Type B pancreatic cell (in vitro differentiated cells): ENCODE data around the gene WFDC5. TPM values are rescaled to one million over a fixed set of nuclear protein-coding genes. Genes with fewer than 3 reads are reported as not detected.

Source experiments
- DNase-seq: peaks from one replicate; pipeline ENCODE4 v3.0.0; 2021; ENCODE audit warnings: mixed read lengths; ENCODE audit not compliant: unreplicated experiment; ENCODE audit errors: extremely low spot score
- H3K27ac Mint-ChIP-seq: 2 replicates; pipeline ENCODE4 v1.8.0; 2021; ENCODE audit warnings: mild to moderate bottlenecking, mixed read lengths
- H3K27me3 Mint-ChIP-seq: 2 replicates; pipeline ENCODE4 v1.8.0; 2021; ENCODE audit warnings: mixed read lengths
- H3K36me3 Mint-ChIP-seq: 2 replicates; pipeline ENCODE4 v1.8.0; 2021; ENCODE audit warnings: mixed read lengths
- H3K4me1 Mint-ChIP-seq: one replicate; pipeline ENCODE4 v1.8.0; 2021; ENCODE audit warnings: mixed read lengths; ENCODE audit not compliant: unreplicated experiment
- H3K4me3 Mint-ChIP-seq: 2 replicates; pipeline ENCODE4 v1.8.0; 2021; ENCODE audit warnings: mild to moderate bottlenecking, mixed read lengths
- H3K9me3 Mint-ChIP-seq: 2 replicates; pipeline ENCODE4 v1.8.0; 2021; ENCODE audit warnings: mixed read lengths
- CTCF ChIP-seq: fragments of 200-600 bp; sonication (generic); conservative IDR thresholded peaks from 2 replicates; pipeline ENCODE4 v1.5.0; 2021; ENCODE audit warnings: antibody characterized with exemption, mild to moderate bottlenecking
- total RNA-seq: library from RNA; stranded (reverse); gene quantifications from 2 replicates; pipeline ENCODE4 v1.2.1, GENCODE V29; 2021; ENCODE audit warnings: low replicate concordance

WFDC5 gene
- total RNA-seq, 1 donor from 2014 or later, result 0.41 TPM

- H3K27me3 Mint-ChIP-seq, result peaks cover 27% of the 10 kb centered on the region
Observed at GRCh38 chr20:45119556-45120266, 4.7 kb upstream of the WFDC5 start.

GRCh38 chr20:45118028-45118427 lies 3.1 kb upstream of the WFDC5 start:
- Mint-ChIP-seq H3K4me3 (no peak overlapping the region), H3K36me3 (no peaks in the 10 kb centered on the region), H3K27ac (no peak overlapping the region), H3K9me3 (no peaks in the 10 kb centered on the region), H3K27me3 (peaks cover 23% of the 10 kb centered on the region), H3K4me1 (no peaks in the 10 kb centered on the region)
- no peak for DNase-seq
- TF ChIP-seq CTCF, result no peak

More at GRCh38 chr20:45119556-45120266, 4.7 kb upstream of the WFDC5 start:
- Mint-ChIP-seq H3K4me1 (no peaks in the 10 kb centered on the region), H3K27ac (no peak overlapping the region), H3K9me3 (no peaks in the 10 kb centered on the region), H3K4me3 (no peak overlapping the region), H3K36me3 (no peaks in the 10 kb centered on the region)
- no peak for DNase-seq
- no peak for TF ChIP-seq CTCF

GRCh38 chr20:45117581-45117980 lies 2.6 kb upstream of the WFDC5 start:
- no peaks in the 10 kb centered on the region for H3K4me1 Mint-ChIP-seq
- H3K4me3 Mint-ChIP-seq, result no peak overlapping the region
- no peaks in the 10 kb centered on the region for H3K9me3 Mint-ChIP-seq
- no peak overlapping the region for H3K27ac Mint-ChIP-seq
- H3K27me3 Mint-ChIP-seq, result peaks cover 21% of the 10 kb centered on the region
- DNase-seq, result no peak
- no peak for TF ChIP-seq CTCF
- no peaks in the 10 kb centered on the region for H3K36me3 Mint-ChIP-seq

GRCh38 chr20:45115829-45116228 lies 855 bp upstream of the WFDC5 start:
- H3K27me3 Mint-ChIP-seq, result peaks cover 23% of the 10 kb centered on the region
- H3K4me3 Mint-ChIP-seq, result no peak overlapping the region
- no peaks in the 10 kb centered on the region for H3K36me3 Mint-ChIP-seq
- no peak for DNase-seq
- H3K4me1 Mint-ChIP-seq, result no peaks in the 10 kb centered on the region
- H3K9me3 Mint-ChIP-seq, result no peaks in the 10 kb centered on the region
- TF ChIP-seq CTCF, result no peak
- H3K27ac Mint-ChIP-seq, result no peak overlapping the region

GRCh38 chr20:45115386-45115774 lies 406 bp upstream of the WFDC5 start:
- Mint-ChIP-seq H3K27ac (no peak overlapping the region), H3K4me3 (no peak overlapping the region), H3K27me3 (peaks cover 23% of the 10 kb centered on the region), H3K4me1 (no peaks in the 10 kb centered on the region), H3K9me3 (no peaks in the 10 kb centered on the region), H3K36me3 (no peaks in the 10 kb centered on the region)
- DNase-seq, result no peak
- no peak for TF ChIP-seq CTCF

GRCh38 chr20:45113865-45114264 lies 1.1 kb downstream of the WFDC5 start:
- H3K36me3 Mint-ChIP-seq, result no peaks in the 10 kb centered on the region
- H3K27me3 Mint-ChIP-seq, result peaks cover 26% of the 10 kb centered on the region
- no peaks in the 10 kb centered on the region for H3K9me3 Mint-ChIP-seq
- no peak overlapping the region for H3K27ac Mint-ChIP-seq
- DNase-seq, result no peak
- no peak overlapping the region for H3K4me3 Mint-ChIP-seq
- TF ChIP-seq CTCF, result no peak
- H3K4me1 Mint-ChIP-seq, result no peaks in the 10 kb centered on the region
